Adipose tissue (tissue), 3 donors: ENCODE results near the gene EFHD2. TPM values are rescaled to one million over a fixed set of nuclear protein-coding genes. Genes with fewer than 3 reads are reported as not detected.

Experiments
- polyA plus RNA-seq, 3 donors: library from polyadenylated mRNA; stranded (reverse); fragments of 200-250 nt; gene quantifications; one replicate each; pipeline ENCODE4 v1.2.3, GENCODE V29; 2013
- donor health status: healthy with polysubstance abuse.
- donor health status: Bipolar disorder and iron deficiency.
- donor health status: healthy.

Gene EFHD2
- polyA plus RNA-seq, 3 donors = 44.4 to 58.0 (median 45.1) TPM

Other genes starting within 250 kb of the EFHD2 start
- gene FHAD1, start 162.7 kb upstream of the EFHD2 start, polyA plus RNA-seq = under 1 TPM; 0.11 to 0.30 (median 0.19) TPM
- gene CTRC, start 28.6 kb downstream of the EFHD2 start, polyA plus RNA-seq = 1,000 to 10,000 TPM in 1 of 3 donors, 1 to 10 TPM in 1, under 1 TPM in 1; 0.92 to 8,953 (median 3.7) TPM
- 1,000 to 10,000 TPM in 1 of 3 donors, under 1 TPM in 1, not detected in 1; 0.33 to 2,134 TPM for gene CELA2A, start 46.8 kb downstream of the EFHD2 start, polyA plus RNA-seq
- gene CELA2B, start 66.2 kb downstream of the EFHD2 start, polyA plus RNA-seq = 100 to 1,000 TPM in 1 of 3 donors, not detected in 2; 177 TPM
- gene CASP9, start 114.3 kb downstream of the EFHD2 start, polyA plus RNA-seq = 10 to 100 TPM; 12.7 to 22.0 (median 14.5) TPM
- gene DNAJC16, start 117.0 kb downstream of the EFHD2 start, polyA plus RNA-seq = 1 to 10 TPM; 3.0 to 3.6 (median 3.2) TPM
- under 1 TPM; 0.21 to 0.45 (median 0.29) TPM for gene AGMAT, start 175.2 kb downstream of the EFHD2 start, polyA plus RNA-seq
- 10 to 100 TPM in 1 of 3 donors, 1 to 10 TPM in 2; 4.2 to 10.4 (median 8.5) TPM for gene DDI2, start 207.6 kb downstream of the EFHD2 start, polyA plus RNA-seq